ENCODE results near the gene FUT6.

FUT6 gene

DNA sequence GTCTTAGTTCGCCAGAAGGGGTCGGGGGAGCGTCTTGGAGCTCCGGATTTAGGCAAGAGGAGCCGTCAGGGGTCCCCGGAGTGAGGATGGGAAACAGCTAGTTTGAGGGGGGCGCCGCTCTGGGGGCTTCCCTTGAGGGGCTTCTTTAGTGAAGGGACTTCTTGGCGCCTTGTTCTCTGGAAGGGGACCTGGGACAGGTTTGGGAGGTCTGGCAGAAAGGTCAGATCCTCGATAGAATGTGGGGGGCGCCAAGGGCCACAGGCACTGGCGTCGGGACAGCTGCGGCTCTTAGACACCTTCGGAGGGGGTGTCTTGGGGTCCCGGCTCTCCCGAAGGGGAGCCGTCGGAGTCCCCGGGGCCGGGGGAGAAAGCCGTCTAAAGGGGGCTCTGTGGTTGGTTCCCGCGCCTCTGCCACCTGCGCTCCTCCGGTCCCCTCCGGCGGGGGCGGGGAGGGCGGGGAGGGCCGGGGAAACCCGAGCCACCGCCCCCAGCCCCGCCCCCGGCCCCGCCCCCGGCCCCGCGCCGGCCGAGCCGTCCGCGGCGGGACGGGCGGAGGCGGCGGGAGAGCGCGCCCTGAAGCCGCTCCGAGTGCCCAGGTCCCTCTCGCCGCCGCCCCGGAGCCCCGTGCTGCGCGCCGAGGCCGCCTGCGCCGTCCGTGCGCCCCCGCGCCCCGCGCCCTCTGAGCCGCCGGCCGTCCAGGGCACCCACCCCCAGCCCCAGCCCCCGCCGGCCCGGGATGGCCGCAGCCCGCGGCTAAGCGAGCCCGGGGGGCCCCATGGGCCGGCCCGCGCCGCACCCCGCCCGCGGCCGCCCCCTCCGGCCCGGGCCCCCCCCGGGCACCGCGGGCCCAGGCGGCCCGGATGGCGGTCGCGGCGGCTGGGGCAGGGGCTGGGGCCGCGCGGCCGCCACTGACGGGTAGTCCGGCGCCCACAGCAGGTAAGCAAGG, 34.7 kb downstream of the FUT6 start, which contains the start of gene NRTN:
Gene NRTN, plus strand, starts transcription at position 552 of the 946 bp plus-strand sequence. CDS start 19,099 bp downstream, outside the sequence.
- FAIRE-seq = no peak

DNA sequence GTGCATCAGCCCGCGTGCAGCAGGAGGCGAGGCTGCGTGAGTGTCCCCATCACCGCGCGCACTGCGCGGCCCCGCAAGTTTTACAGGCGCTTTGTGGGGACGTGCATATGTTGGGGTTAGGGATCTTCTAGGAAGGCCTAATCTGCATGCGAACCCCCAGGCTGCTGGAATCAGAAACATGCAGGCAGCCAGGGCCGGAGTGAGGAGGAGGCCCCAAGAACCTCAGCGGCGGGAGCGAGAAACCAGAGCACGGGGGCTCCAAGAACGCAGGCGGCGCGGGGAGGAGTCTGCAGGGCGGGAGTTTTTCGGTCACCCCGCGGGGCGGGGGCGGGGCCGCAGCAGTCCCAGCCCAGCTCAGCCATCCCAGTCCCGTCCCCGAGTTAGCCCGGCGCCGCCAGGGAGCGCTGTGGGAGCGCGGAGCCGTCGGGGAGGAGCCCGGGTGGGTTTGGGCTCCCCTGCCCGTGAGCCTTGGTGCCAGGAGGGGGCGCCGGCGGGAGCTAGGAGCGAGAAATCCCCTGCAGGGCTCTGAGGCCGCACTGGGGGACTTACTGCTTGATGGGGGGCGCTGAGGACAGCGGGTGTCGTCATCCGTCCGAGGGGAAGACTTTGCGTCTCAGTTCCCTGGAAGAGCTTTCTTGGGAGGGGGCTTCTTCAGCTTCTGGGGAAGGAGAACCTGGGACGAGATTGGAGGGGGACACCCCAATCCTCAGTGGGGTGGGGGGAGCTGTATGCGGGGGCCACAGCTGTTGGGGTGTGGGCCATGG, 35.6 kb downstream of the FUT6 start:
- peak; percentile 95 for FAIRE-seq

DNA sequence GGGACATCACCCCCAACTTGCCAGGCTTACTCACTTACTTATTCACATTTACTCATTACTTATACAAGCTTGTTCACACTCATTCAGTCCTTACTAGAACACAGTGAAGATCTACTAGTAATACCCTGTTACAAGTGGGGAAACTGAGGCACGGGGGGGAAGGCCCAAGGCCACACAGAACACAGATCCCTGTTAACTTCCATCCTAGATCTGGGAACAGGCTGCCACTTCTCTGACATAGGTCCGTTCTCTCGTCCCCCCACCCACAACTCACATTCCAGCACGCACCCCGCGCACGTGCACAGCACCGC, 36.1 kb downstream of the FUT6 start:
- no peak for FAIRE-seq

DNA sequence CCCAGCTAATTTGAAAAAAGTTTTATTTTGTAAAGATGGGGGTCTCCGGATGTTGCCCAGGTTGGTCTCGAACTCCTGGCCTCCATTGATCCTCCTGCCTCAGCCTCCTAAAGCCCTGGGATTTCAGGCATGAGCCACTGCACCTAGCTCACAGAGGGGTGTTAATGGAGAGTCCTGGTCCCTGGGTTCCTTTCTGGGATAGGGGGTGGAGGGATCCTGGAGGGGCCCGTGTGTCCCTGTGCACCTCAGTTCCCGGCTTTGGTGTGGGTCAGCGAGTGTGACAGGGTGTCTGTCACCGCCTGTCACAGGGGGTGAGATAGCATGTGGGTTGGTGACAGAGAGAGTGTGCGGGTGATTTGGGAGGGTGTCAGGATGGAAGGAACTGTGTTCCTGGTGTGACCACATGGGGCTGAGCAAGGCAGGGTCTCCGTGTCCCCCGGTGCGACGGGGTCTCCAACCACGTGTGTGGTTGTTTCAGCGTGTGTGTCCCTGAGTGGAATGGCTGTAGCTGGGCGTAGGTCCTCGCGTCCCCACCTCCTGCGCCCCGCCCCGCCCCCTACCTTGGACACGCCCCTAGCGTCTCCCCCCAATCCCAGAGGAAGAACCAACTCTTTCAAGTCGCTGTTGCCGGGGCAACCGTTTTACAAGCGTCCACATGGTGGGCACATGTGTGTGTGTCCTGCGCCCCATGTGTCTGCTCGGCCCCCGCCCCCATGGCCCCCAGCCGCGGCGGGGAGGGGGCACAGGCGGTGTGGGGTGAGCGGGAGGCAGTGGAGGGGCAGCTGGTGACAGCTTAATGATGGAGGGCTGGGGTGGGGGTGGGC, 37.5 kb downstream of the FUT6 start:
- FAIRE-seq = no peak

DNA sequence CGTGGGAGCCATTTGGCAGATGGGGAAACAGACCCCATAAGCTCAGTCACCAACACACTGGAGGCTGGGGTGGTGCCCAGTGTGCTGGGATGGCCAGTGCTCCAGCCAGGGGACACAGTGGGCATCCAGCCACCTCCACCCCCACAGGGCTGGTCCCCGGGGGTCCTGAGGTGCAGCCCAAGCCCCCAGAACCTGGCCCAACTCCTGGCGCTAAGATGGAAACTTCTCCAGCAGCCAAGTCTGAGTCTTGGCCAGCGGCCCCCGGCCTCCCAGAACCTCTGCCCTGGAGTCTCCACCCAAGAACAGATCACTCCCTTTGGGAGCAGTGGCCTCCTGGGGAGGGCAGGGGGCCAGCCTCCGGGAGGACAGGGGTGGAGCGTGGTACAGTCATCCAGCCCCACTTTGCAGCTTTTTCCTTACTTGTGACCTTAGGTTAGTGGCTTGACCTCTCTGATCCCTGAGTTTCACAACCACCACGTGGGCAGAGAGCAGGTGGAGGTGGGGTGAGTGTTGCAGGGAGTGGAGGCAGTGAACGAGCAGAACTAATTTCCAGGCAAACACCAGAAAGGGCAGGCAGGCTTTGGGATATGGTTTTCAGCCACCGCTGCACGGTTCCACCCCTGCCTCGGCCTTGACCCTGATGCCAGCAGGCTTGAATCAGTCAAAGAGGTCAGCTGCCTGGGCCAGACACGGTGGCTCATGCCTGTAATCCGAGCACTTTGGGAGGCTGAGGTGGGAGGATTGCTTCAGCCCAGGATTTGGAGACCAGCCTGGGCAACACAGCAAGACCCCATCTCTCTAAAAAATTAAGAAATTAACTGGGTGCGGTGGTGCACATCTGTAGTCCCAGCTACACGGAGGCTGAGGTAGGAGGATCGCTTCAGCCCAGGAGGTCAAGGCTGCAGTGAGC, 38.9 kb downstream of the FUT6 start:
- no peak for FAIRE-seq

DNA sequence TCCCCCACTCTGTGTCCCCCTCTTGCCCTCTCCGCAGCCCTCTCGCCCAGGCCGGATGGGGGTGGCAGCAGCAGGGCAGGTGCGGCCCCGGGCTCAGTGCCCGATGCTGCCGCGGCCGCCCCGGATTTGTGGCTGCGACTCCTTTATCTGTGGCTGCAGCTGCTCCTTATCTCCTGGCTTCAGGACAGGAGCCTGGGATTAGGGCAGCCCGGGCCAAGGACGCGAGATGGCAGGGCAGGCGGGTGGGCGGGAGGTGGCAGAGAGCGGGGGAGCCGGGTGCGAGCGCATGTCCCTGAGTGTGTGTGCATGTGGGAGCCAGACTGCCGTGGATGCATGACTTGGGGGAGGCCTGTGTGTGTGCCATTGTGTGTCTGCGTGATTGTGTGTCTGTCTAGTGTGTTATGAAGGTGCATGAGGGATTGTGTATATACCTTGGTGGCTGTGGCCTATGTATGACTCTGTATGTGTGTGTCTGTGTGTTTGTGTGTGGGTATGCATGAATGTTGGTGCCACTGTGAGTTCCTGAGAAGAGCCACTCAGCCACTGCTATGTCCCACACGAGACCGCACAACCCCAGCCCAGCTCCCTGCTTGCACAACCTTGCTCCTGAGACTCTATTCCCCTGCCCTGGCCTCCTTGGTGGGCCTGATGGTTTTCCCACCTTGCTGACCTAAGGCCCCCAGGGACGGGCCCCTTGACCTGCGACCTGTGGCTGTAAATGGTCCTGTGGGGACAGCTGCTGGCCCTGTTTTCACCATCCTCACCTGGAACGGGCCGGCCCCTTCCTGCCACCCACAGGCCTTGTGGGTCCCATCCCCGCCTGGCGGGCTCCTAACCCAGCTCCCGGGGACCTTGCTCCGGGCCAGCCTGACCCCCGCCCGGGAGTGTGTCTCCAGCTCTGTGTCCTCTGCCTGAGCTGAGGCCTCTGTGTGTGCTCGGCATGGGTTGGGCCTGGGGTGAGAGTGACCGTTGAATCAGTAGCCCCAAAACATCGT, 40.0 kb downstream of the FUT6 start:
- FAIRE-seq = no peak

DNA sequence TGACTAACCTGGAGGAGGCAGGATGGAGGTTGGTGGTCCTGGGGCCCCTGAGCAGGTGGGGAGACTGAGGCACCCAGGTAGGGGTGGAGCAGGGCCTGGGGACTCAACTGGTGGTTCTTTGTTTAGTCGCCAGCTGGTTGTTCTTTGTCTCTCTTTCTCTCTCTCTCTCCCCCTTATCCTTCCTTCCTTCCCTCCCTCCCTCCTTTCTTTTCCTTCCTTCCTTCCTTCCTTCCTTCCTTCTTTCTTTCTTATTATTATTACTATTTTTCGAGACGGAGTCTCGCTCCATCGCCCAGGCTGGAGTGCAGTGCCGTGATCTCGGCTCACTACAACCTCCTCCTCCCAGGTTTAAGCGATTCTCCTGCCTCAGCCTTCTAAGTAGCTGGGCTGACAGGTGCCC, 41.3 kb downstream of the FUT6 start:
- no peak for FAIRE-seq

DNA sequence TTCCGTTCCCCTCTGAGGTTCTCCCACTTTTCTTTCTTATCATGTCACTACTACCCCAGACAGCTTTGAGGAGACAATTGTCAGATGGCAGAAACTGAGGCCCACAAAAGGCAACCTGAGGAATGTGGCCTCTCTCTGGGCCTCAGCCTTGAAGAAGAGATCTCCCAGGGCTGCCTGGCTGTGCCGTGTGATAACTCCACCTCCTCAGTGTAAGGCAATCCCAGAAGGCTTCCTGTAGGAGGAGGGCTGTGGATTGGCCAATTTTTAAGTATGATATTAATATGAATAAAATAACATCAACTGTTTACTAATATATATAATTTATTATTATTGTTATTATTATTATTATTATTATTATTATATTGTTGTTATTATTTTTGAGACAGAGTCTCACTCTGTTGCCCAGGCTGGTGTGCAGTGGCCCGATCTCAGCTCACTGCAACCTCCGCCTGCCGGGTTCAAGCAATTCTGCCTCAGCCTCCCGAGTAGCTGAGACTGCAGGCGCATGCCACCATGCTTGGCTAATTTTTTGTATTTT, 44.1 kb downstream of the FUT6 start:
- no peak for FAIRE-seq

DNA sequence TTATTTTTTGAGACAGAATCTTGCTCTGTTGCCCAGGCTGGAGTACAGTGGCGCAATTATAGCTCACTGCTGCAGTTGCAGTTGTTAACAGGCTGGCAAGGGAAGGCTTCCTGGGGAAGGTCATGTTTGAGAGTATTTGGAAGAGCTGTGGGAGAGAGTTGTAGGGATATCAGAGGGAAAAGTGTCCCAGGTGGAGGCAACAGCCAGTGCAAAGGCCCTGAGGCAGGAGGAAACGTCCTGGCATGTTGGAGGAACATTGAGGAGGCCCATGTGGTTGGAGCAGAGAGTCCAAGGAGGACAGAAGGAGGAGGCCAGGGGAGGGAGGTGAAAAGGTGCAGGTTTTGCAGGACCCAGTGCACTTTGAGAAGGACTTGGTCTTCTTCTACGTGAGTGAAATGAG, 46.3 kb downstream of the FUT6 start:
- no peak for FAIRE-seq

DNA sequence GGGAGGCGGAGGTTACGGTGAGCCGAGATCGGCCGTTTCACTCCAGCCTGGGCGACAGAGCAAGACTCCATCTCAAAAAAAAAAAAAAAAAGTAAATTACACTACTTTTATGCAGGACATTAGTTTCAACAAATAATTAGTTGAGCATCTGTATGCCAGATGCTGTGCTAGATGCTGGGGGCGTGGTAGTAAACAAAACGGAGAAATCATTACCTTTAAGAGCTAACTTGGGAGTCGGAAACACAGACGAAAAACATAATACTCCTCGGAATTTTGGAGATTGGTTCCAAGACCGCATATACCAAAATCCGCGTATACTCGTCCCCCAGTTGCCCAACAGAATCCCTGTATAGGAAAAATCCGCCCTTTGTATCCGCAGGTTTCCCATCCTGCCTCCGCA, 47.3 kb downstream of the FUT6 start:
- FAIRE-seq = no peak

DNA sequence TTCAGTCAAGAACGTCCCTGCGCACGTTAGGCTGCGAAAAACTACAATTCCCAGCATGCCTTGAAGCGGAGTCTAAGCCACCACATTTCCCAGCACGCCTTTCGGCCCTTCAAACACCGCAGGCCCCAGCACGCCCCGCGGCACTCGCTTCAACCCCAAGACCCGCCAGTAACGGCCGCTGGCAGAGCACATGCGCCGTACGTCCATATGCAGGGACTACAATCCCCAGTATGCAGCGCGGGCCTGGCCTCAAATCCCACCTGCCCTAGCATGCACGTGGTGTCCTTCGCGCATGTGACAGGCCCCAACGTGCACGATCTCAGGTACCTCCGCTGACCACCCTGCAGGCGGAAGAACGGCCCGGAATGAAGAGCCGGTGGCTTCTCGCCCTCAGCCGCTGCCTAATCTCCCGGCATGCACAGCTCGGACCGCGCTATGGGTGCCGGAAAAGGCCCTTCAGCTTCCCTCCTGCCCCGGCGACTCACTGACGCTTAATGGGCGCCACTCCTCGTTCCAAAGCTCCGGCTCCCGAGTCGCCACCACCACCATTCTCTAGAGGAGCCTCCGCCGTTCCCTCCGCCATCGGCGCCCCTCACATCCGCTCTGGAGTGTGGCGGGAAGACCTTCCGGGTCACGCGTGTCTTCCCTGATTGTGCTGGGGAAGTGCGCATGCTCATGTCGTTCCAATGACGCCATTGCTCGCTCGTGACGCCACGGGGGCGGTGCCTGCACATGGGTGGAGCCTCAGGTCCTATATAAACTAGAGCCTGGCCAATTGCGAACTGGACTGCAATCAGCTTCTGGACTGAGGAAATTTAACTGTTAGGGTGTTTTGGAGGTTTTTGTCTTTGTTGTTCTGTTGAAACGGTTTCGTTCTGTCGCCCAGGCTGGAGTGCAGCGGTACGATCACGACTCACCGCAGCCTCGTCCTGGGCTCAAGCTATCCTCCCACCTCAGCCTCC, 48.7 kb downstream of the FUT6 start, which contains the start of gene DUS3L:
Gene DUS3L, minus strand, starts transcription at position 605 of the 962 bp plus-strand sequence. Its CDS starts 22 bp downstream, at position 583.
- peak; percentile 98 for FAIRE-seq

DNA sequence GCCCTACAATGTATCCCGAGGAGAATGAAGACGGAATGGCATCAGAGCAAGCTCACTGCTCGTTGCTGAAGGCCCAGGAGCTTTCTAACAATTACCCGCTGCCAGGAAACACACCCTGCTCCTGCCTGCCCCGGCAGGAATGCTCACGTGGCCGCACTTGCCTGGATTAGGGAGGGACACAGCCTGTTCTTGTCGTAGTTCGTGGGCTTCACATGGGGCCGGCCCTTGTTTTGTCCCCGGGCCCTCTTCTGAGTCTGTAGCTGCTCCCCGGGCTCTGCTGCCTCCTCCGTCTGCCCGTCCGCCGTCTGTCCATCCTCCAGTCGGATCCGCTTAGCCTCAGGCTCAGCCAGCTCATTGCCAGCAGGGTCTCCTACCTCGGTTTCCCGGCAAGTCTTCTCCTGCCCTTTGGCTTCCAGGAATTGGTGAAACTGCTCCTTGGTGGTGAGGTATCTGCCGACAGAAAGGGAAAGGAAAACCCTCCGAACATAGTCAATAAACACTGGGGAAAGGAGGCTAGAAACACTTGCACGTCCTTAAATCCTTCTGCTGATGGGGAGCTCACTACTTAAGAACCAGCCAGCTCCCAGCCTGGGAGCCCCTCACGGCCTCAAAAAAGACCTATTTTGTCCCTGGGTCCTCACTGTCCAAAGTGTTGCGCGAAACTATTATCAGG, 49.5 kb downstream of the FUT6 start:
- FAIRE-seq = no peak

DNA sequence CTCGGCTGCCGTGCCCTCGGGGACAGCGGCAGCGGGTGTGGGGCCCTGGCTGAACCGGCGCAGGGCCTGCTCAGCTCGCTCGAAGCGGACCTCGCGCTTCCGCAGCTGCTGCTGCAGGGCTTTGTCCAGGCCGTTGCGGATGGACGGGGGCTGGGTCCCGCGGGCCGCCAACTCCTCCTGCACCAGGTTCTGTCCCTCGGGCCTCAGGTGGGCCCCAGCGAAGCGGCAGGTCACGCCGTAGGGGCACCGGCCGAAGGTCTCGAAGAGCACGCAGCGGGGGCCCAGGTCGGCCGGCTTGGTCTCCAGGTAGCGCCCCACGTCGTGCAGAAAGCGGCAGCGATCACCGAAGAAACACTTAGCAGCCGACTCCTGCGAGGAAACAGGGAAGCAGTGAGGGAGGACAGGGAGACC, 50.1 kb downstream of the FUT6 start:
- FAIRE-seq = no peak

DNA sequence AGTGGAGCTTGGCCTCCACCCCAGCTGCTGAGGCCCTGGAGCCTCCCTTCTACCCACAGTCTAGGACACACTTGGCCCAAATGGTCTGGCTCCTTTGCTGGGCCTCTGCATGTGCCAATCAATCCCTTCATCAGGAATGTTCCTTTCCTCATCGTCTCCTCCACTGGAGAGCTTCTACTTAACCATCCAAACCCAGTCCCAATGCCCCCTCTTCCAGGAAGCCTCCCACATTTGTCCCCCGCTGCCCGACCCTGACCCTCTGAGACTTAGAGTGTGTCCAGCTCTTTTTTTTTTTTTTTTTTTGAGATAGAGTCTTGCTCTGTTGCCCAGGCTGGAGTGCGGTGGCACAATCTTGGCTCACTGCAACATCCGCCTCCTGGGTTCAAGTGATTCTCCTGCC, 51.1 kb downstream of the FUT6 start:
- FAIRE-seq = no peak

DNA sequence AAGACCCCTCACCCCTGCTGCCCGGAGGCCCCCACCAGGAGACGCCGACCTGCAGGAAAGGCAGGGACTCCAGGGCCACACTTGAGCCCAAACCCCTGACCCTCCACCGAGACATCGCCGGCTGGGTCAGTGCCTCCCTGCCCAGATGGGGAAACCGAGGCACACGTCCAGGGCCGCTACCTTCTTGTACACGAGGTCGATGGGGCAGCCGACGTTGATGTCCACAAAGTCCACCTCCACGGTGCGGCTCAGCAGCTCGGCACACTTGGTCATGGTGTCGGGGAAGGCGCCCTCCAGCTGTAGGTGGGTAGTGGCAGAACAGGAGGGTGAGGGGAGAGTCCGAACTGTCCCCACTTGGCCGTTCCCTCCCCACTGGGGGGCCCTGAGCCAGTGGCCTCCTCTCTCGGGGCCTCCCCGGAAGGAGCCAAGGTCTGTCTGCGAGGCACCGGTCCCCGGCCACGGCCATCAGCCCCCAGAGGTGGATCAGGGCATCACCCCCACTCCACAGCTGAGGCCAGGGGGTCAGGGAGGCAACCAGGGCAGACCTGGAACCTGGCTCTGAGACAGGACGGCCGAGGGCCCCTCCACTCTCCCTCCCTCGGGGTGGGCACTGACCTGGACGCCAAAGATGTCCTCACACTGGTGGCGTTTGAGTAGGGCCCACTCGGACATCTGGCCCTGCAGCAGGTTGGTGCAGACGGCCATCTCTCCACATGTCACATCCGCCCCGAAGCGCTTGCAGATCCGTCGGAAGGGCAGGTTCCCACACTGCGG, 51.9 kb downstream of the FUT6 start:
- FAIRE-seq = no peak

DNA sequence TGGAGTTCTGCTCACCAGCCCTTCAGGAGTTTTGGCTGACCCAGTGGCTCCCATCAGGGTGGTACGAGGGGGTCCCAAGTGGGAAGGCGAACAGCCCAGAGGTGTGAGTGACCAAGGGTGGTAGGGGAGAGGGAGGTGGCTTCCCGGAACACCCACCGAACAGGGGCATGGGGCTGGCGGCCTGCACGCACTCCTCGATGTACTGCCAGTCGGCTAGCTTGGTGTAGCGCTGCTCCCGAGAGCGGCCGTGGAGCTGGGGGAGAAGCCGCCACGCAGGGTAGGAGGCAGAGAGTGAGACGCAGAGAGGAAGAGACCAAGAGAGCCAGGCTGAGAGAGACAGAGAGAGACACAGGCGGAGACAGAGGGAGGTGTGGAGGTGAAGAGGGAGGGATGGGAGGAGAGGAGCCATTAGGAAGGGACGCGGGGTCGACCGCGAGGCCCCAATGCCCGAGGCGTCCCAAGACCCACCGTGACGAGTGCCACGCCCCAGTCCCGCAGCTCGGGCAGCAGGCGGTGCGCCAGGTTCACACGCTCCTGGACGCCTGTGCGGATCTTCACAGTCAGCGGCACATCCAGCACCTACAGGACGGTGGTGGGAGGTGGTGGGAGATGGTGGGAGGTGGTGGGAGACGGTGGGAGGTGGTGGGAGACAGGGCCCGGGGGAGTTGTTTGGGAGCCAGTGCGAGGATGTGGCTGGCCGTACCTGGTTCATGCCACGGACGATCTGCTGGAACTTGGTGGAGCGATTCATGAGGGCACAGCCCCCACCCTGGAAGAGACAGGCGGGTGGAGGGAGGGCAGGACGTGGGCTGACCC, 52.7 kb downstream of the FUT6 start:
- no peak for FAIRE-seq

DNA sequence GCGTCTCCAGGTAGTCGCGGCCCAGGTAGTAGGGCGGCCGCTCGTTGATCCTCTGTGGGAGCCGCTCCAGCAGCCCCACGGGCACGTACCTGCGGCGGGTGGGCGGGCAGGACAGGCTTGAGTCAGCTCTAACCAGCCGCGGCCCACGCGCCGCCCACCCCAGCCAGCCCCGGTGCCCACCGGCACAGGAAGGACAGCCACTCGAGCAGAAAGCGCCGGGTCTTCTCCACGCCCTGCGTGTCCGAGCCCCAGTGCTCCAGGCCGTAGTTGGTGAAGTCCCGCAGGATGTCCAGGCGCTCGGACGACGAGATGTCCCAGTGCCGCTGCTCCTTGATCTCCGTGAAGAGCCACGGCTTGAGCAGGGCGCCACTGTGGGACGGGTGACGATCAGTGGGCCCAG, 54.1 kb downstream of the FUT6 start:
- no peak for FAIRE-seq
